Rectal smooth muscle tissue (tissue), 1 donor: ENCODE data around the gene FAM200C.

Source experiments
- H3K27ac ChIP-seq: one replicate; pipeline ENCODE4 v1.7.0; 2013; ENCODE audit warnings: low read depth, low read length, inconsistent platforms
- H3K27me3 ChIP-seq: one replicate; pipeline ENCODE4 v1.7.0; 2013; ENCODE audit warnings: low read length; ENCODE audit not compliant: control insufficient read depth, insufficient read depth
- H3K36me3 ChIP-seq: one replicate; pipeline ENCODE4 v1.7.0; 2013; ENCODE audit warnings: low read length; ENCODE audit not compliant: control insufficient read depth, insufficient read depth
- H3K4me1 ChIP-seq: one replicate; pipeline ENCODE4 v1.7.0; 2013; ENCODE audit warnings: low read length; ENCODE audit not compliant: control insufficient read depth, insufficient read depth
- H3K4me3 ChIP-seq: one replicate; pipeline ENCODE4 v1.7.0; 2013; ENCODE audit warnings: low read length
- H3K9ac ChIP-seq: one replicate; pipeline ENCODE4 v1.7.0; 2013; ENCODE audit warnings: low read length

Gene FAM200C

GRCh38 chr5:160436017-160436416, 36.2 kb upstream of the FAM200C start:
- no peak overlapping the region for H3K9ac ChIP-seq
- H3K4me1 ChIP-seq = no peaks in the 10 kb centered on the region
- H3K27ac ChIP-seq = no peak overlapping the region
- no peaks in the 10 kb centered on the region for H3K27me3 ChIP-seq
- H3K4me3 ChIP-seq = no peak overlapping the region
- H3K36me3 ChIP-seq = no peaks in the 10 kb centered on the region

GRCh38 chr5:160435532-160435931, 35.7 kb upstream of the FAM200C start:
- no peak overlapping the region for H3K27ac ChIP-seq
- H3K4me3 ChIP-seq = no peak overlapping the region
- no peaks in the 10 kb centered on the region for H3K4me1 ChIP-seq
- no peaks in the 10 kb centered on the region for H3K36me3 ChIP-seq
- H3K9ac ChIP-seq = no peak overlapping the region
- no peaks in the 10 kb centered on the region for H3K27me3 ChIP-seq

DNA sequence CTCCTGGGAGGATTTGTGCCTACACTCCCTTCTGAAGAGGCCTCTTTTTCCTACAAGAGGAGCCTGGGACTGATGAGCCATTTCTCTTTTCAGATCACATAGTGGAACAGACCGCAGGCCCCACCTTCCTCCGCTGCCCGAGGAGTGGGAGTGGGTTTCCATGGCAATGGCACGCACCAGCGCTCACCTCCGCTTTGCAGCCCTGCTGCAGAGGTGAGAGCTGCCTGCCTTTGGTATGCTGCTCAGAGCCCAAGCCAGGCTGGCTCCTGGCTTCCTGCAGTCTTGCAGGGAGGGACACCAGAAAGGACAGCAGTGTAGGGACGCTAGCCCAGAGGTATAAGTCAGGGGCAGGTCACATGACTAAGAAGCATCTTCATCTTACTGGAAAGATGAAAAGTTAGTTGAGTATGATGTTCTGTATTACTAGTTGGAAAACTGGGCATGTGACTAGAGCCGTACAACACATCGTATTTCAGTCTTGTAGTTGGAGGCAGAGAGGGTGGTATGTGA, 34.2 kb upstream of the FAM200C start:
- H3K27ac ChIP-seq = no peak overlapping the region
- no peak overlapping the region for H3K4me3 ChIP-seq

DNA sequence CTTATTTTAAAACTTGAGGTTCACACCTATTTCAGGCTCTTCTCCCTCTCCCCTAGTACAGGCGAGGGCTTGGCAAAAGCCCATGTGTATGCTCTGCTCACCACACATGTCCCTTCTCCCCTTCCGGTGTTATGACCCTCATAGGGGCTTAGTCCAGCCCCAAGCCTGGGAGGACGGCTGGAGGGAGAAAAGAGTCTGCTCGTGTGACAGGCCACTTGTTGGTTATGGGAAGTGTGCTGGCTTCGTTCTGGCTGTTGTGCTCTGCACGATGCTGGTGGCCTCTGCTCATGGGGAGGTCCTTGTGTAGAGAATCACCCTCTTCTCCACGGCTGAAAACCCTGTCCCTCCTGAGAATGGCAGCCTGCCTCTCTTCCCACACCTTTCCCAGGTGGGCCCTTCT, 32.9 kb upstream of the FAM200C start:
- Histone ChIP-seq H3K36me3 (no peaks in the 10 kb centered on the region), H3K27me3 (no peaks in the 10 kb centered on the region), H3K4me3 (no peak overlapping the region), H3K4me1 (no peaks in the 10 kb centered on the region), H3K9ac (no peak overlapping the region), H3K27ac (no peak overlapping the region)

More for the DNA sequence above, 34.2 kb upstream of the FAM200C start:
- no peak overlapping the region for H3K9ac ChIP-seq
- no peaks in the 10 kb centered on the region for H3K27me3 ChIP-seq
- H3K36me3 ChIP-seq = no peaks in the 10 kb centered on the region
- no peaks in the 10 kb centered on the region for H3K4me1 ChIP-seq

- H3K27ac ChIP-seq = no peak overlapping the region
- no peaks in the 10 kb centered on the region for H3K27me3 ChIP-seq
- H3K4me1 ChIP-seq = no peaks in the 10 kb centered on the region
- H3K9ac ChIP-seq = no peak overlapping the region
- no peak overlapping the region for H3K4me3 ChIP-seq
- no peaks in the 10 kb centered on the region for H3K36me3 ChIP-seq
Observed at GRCh38 chr5:160432196-160432595, 32.3 kb upstream of the FAM200C start.

DNA sequence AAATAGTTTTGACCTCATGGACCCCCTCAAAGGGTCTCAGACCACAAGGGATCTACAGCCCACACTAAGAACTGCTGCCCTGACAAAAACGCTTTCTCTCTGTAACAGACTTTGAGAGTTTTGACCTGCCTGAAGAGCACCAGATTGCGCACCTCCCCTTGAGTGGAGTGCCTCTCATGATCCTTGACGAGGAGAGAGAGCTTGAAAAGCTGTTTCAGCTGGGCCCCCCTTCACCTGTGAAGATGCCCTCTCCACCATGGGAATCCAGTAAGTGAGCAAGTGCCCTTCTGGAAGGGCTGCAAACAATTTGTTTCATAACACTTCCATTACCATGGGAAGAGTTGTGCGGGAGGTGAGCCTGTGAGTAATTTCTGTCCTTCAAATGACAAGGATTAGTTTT, 27.8 kb upstream of the FAM200C start:
- H3K4me3 ChIP-seq = no peak overlapping the region
- H3K9ac ChIP-seq = no peak overlapping the region
- H3K27me3 ChIP-seq = no peaks in the 10 kb centered on the region
- H3K36me3 ChIP-seq = no peaks in the 10 kb centered on the region
- H3K27ac ChIP-seq = no peak overlapping the region
- H3K4me1 ChIP-seq = no peaks in the 10 kb centered on the region

- no peak overlapping the region for H3K9ac ChIP-seq
- no peaks in the 10 kb centered on the region for H3K27me3 ChIP-seq
- H3K36me3 ChIP-seq = no peaks in the 10 kb centered on the region
- H3K27ac ChIP-seq = no peak overlapping the region
- peaks cover under 1% of the 10 kb centered on the region for H3K4me1 ChIP-seq
- H3K4me3 ChIP-seq = no peak overlapping the region
Observed at GRCh38 chr5:160423099-160423498, 23.2 kb upstream of the FAM200C start.

- no peaks in the 10 kb centered on the region for H3K36me3 ChIP-seq
- H3K4me3 ChIP-seq = peak within 1 kb of the TSS; percentile 75
- no peaks in the 10 kb centered on the region for H3K27me3 ChIP-seq
- H3K27ac ChIP-seq = peak within 1 kb of the TSS; percentile 34
- H3K4me1 ChIP-seq = peaks cover 6% of the 10 kb centered on the region
- H3K9ac ChIP-seq = peak within 1 kb of the TSS; percentile 32
Observed at GRCh38 chr5:160421625-160422258, 21.9 kb upstream of the FAM200C start, which contains the start of gene PTTG1. Gene PTTG1 (plus strand): TSS chr5:160421855. CDS start chr5:160422313, 458 bp downstream.

GRCh38 chr5:160420331-160420610, 20.4 kb upstream of the FAM200C start:
- Histone ChIP-seq H3K27me3 (no peaks in the 10 kb centered on the region), H3K36me3 (no peaks in the 10 kb centered on the region), H3K27ac (no peak overlapping the region), H3K4me3 (no peak overlapping the region), H3K9ac (no peak overlapping the region), H3K4me1 (peaks cover 6% of the 10 kb centered on the region)

DNA sequence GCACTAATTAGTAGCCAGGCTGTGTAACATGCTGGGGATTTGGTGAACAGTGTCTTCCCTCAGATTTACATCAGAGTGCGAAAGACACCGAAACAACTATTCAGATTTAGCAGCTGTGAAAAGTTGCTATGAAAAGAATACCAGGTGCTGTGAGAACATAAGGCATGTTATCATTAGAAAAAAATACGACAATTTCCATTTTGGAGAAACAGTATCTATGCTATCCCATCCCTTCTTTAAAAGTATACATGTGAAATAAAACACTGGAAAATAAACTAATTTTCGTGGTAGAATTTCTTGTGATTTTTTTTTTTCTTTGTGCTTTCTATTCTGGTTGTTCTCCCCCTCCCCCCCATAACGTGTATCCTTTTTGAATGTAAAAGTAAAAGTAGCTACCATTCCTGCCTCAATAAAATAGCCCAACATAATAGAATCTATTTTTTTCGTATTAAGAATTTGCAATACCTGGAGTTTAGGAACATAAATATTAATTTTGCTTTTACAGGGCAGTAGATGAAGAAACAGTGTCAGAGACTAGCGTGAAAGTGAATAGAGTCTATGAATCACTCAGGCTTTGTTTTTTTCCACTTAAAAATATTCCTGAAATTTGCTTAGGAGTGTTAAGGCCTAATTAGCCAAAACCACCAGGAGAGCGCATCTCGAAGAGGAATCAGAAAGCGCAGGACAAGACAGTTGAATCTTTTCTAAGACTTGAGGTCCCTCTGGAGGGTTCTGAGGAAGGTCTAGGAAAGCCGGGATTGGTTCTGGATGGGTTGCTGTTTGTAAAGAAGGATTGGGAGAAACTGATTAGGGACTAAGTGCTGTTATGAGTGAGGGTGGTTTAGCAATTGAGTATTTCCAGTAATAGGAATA, 19.8 kb upstream of the FAM200C start:
- Histone ChIP-seq H3K9ac (peak overlapping the region; percentile 16), H3K4me3 (peak overlapping the region; percentile 98), H3K27me3 (no peaks in the 10 kb centered on the region), H3K36me3 (no peaks in the 10 kb centered on the region), H3K4me1 (peaks cover 6% of the 10 kb centered on the region), H3K27ac (peak overlapping the region; percentile 75)

DNA sequence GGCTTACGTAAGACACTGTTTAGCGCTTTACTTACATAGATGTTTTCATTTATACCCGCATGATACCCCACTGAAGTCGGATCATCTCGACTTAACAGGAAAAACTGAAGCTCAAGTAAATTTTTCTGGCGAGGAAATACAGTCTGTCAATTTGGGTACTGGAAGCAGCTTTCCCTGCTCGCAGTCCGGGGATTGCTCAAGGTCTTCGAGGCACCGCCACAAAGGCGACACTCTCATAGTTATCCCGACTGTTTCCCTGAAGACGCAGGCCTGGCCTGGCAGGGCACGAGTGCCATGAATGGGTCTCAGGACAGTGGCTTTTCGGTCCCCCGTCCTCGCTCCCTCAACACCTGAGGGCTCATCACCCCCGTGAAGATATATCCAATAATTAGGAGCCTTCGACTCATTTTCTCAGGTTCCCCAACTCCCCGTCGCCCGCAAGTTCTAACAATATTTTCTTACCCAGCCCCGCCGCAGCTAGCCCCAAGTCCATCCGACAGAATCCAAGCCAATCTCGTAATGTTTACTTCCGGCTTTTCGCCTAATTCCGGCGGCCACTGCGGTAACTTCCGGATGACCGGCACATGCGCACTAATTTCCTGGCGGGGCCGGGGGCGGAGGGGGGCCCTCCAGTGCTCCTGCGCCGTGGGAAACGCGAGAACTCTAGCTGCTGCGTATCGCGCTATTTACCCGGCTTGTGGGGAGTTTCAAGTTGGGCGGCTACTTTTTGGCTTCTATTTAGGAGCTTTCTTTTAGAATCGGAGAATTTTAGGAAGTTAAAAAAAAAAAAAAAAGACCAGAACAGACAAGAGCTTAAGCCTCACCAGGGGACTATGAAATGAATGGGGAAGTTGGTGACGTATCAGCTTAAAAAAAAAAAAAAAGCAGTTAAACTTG, 19.0 kb upstream of the FAM200C start, which contains the start of gene SLU7:
TSS of gene SLU7 (minus strand) at position 521 of the 897 bp plus-strand sequence. CDS start 3,787 bp downstream, outside the sequence.
- Histone ChIP-seq H3K27ac (peak within 1 kb of the TSS; percentile 75), H3K9ac (peak within 1 kb of the TSS; percentile 95), H3K4me1 (peaks cover 6% of the 10 kb centered on the region), H3K36me3 (no peaks in the 10 kb centered on the region), H3K27me3 (no peaks in the 10 kb centered on the region), H3K4me3 (peak within 1 kb of the TSS; percentile 98)

- no peaks in the 10 kb centered on the region for H3K4me1 ChIP-seq
- H3K4me3 ChIP-seq = peak overlapping the region; percentile 88
- peaks cover 10% of the 10 kb centered on the region for H3K36me3 ChIP-seq
- no peaks in the 10 kb centered on the region for H3K27me3 ChIP-seq
- peak overlapping the region; percentile 94 for H3K27ac ChIP-seq
- no peak overlapping the region for H3K9ac ChIP-seq
Observed at GRCh38 chr5:160398806-160399205, 1.0 kb downstream of the FAM200C start.
